ENCODE data around the gene RUNX1.

Gene RUNX1

DNA sequence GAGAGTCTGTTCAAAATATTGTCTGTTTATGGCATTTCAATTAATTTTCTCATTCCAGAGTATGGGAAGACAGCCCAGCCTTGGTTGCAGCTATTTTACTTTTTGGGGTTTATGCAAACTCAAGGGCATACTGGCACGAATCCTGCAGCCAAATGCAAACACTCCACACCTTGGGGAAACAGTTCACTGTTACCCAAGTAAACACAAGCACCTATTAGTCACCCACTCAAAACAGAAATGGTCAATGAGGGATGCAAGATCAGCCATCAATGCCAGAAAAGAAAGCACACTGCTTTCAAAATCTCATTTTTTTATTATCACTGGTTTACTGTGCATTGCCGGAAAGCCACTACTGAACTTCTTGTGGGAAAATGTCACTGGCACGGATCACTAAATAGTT is 170.6 kb downstream of the RUNX1 start:
- DNase-seq (ENCODE audit: low spot score), result no peak

DNA sequence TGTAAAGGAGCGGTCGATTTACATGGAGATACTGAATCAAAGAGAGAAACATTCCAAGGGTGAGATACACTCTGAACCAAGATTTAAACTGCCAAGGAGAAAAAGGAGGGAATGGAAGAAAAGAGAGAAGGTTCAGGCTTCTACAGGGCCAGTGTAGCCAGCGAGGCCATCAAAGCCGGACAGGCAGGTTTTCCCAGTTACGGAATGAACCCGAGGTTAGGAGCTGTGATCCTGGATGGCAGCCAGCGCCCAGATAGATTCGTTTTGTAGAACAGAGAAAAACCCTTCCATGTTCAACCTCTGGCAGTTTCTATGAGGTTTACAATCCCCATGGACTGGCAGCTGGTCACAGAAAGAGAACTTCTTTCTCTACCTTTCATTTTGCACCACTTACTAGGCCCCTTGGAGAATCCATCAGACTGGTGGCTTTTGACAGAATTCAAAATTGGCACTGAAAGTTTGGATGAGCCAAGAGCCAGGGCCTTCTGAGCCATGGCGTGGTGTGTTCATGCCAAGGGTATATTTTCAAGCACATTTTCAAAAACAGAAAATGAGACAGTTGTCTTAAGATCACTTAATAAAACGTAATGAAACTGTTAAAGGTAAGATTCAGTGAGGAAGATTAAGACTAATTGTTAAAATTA is 171.5 kb downstream of the RUNX1 start:
- DNase-seq (ENCODE audit: low spot score), result no peak

DNA sequence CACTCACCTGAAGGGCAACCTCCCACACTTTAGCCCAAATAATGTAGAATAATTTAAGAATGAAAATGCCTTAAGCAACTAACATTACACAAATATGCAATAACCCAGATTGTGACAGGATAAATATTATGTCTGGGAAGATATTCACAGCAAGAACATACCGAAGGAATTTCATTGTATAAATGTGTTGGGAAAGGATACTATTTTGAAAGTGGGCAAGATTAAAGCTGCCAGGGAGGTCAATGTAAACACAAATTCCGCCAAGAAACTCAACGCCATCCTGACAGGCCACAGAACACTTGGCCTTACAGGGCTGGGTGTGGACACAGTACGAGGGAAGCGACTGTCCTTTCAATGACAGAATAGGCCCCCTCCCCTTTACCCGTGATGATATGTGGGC is 173.3 kb downstream of the RUNX1 start:
- no peak for DNase-seq (ENCODE audit: low spot score)

DNA sequence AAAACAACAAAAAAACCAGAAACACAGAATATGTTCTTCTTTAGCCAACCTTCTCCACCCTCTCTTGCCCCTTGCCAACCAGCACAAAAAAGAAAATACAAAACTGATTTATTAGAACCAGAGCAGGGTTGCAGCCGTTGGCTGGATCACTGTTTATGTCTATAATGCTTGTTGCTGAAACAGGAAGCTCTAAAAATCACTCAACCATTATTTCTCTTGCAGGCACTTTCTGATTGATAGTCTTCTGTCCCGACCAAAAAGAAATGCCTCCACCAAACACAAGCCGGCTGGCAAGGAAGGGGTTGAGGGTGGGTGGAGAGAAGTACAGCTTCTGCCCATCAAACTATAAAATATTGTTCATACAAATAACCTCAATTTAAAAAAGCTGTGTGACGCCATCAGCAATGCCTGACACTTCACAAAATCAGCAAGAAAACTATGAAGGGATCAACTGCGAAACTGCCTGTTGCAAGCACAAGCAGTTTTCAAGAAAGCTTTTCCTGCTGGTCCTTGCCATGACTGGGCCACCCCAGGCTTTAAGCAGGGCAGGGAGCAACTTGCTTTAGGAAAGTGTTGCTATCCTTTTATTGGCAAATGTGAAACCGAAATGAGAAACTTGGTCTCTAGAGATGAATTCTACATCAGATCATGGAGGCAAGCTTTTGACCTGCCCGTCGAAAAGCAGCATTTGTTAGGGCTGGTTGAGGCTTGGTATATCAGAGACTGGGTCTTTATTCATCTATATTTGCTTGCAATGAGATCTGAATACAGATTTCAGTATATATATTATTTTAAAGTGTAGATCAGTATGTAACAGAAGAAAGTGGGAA is 174.2 kb downstream of the RUNX1 start:
- no peak for DNase-seq (ENCODE audit: low spot score)

DNA sequence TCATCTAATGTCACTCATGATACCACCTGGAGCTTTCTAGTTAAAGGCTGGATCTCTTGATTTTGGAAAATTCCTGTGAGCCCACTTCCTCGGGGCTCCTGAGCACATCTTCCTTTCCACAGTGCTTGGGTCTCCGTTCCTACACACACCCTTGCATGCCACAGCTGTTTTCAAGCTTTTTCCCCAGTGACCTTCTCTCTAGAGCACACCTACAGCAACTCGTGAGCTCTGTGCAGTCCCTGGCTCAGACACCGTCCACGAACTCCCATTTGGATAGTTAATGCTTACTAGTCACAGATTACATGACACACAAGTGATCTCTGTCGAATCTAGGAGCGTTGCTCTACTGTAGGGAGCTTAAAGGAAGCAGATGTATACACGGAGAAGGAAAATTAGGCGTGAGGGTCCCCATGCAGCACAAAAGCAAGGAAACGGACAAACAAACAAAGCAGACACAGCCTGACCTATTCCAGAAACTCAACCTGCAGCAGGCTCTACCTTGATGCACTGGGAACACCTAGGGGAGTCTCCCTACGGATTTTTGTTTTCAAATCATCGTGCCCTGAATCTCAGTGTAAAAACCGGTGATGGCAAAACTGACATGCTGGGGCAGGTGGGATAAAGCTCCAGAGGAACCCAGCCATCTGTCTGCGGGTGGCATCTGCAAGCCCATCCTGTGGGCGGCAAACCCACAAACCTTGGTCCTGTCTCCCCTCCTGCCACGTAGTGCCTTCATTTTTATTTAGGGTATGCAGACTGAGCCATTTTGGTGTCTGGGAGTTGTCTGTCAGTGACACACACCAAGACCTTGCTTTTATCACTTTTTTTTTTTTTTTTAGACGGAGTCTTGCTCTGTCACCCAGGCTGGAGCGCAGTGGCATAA is 177.8 kb downstream of the RUNX1 start:
- no peak for DNase-seq (ENCODE audit: low spot score)

DNA sequence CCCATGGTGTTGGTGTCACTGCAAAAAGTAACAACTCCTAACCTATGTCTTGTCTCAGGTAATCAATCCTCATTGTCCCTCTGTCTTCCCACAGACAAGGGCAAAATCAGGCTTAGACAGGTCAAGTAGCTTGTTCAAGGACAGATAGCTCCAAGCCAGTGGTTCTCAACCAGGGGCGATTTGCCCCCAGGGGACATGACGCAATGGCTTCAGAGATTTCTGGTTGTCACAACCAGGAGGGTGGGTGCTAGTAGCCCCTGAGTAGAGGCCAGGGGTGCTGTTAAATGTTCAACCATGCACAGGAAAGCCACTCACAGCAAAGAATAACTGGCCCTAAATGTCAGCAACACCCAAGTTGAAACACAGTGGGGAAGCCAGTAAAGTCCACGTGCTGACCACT is 178.9 kb downstream of the RUNX1 start:
- DNase-seq (ENCODE audit: low spot score), result no peak

DNA sequence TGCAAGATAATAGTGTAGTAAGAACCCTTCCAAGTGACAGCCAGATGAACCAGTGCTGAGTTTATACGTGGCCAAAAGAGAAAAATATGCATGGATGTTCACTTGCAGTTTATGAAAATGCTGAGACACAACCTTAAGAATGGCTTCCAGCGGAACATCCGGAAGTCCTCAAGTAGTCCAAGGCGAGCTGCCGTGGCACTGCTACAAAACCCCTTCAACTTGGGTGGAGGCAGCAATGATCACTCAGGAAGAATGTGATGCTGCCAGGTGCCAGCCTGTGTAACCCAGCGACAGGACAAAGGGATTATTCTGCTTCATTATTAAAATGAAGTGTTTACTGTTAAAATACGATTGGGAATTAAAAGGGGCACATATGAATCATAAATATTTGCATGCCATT is 179.6 kb downstream of the RUNX1 start:
- DNase-seq (ENCODE audit: low spot score), result no peak

DNA sequence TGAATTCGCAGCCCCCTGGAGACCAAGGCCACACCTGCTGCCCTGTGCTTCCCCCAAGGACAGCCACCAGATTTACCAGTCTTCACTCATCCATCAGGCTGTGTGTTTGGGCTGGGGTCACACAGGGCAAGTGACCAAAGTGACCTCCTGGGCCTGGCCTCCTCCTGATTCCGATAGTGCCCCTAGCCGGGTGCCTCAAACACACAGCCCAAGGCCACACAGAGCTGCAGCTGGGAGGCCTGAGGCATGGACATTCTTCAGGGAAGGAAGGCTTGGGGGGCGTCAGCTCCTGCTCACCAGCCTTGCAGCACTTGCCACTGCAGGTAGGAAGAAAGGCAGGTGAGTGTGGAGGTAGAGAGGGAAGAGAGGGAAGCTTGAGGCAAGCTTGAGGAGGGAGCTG is 181.3 kb downstream of the RUNX1 start:
- DNase-seq (ENCODE audit: low spot score), result no peak

DNA sequence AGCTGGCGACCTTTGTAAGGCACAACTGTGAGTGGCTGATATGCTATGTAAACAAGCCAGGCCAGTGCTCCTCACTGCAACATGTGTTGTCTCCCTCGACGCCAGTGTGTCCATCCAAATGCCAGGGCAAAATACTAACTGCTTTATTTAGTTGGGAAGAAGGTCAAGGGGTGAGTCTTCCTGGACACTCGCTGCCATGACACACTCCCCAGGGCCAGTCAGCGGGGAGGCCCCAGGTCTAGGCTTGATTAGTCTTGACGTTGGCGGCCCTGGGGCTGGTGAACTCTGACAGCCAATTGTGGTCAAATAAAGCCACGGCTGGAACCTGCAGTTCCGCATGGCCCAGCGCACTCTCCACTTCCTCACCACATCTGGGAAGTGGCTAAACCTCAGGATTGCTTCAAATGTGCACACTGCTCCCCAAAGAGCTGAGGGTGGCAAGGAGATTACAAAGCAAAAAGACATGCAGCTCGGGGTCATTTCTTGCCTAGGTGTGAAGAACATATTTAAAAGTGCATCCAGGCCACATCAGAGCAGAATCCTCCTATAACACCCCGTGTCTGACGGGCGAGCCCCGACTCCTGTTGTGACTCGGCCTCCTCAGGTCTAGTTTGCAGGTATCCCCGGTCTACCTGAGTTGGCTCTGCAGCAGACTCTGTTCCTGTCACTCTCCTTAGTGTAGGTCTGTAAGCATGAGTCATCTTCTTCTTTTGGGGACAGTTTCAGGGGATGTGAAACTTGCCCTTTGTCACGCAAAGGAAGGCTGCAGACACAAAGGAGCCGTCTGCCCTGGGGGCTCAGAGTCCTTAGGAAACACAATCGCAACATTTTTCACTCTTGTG is 183.5 kb downstream of the RUNX1 start:
- no peak for DNase-seq (ENCODE audit: low spot score)

DNA sequence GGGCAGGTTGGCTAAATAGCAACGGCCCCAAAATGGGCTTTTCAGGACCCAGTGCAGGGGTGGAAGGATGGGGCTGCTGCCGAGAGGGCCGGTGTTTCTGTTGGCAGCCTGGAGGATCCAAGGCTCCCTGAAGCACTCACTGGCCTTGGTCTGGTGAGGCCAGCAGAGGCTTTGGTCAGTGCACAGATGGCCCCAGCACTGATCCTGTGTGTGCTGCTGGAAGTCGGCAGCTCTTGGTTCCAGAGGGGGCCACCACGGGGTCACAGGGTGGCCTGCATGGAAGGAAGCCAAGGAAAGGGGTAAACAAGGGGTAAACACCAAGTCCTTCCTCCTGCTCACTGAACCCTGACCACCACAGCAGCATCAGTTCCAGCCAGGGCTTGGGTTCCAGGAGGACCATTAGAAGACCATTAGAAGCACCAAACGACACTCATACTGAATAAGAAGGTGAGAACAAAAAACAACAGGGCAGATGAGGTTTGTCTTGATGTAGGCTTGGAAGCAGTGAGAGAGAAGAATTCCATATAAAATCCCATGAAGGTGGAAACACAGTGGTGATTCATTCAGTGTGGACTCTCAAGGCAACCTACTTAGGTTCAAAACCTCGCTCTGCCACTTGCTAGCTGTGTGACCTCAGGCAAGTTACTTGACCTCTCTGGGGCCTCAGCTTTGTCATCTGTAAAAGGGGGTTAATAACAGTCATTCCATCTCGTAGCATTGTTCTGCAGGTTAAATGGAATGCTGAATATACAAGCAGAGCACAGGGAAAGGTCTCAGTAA is 184.5 kb downstream of the RUNX1 start:
- DNase-seq (ENCODE audit: low spot score), result no peak

DNA sequence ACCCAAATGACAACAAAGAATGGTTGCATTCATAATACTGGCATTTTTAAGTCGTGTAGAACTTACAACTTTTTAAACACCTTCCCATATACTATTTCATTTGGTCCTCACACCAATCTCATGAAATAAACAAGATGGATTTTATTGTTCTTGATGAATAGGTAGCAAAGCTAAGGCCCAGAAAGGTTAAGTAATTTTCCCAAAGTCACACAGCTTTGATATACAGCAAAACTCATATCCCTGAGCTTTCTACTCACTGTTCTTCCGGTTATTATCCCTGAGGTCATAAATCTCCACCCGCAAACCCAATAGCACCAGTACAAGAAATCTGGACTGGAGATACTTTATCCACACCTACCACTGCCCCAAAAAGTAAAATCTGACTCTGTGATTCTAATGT is 186.2 kb downstream of the RUNX1 start:
- no peak for DNase-seq (ENCODE audit: low spot score)

DNA sequence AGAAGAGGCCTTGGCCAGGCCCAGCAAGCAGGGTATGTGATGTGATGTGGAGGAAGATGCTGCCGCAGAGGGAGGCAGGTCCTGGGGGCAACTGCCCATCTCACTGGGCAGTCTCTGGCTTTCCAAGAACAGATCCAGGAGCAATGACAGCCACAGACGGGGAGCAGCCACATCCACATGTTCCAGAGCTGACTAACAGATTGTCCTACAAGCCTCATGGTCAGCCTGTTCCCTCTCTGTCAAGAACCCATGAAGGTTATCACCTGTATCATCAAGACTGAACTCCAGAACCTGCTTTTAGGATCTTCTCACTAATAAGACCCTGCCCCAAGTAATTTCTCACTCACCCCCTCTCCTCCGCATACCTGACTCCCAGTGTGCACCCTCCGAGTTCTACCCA is 187.8 kb downstream of the RUNX1 start:
- DNase-seq (ENCODE audit: low spot score), result no peak

DNA sequence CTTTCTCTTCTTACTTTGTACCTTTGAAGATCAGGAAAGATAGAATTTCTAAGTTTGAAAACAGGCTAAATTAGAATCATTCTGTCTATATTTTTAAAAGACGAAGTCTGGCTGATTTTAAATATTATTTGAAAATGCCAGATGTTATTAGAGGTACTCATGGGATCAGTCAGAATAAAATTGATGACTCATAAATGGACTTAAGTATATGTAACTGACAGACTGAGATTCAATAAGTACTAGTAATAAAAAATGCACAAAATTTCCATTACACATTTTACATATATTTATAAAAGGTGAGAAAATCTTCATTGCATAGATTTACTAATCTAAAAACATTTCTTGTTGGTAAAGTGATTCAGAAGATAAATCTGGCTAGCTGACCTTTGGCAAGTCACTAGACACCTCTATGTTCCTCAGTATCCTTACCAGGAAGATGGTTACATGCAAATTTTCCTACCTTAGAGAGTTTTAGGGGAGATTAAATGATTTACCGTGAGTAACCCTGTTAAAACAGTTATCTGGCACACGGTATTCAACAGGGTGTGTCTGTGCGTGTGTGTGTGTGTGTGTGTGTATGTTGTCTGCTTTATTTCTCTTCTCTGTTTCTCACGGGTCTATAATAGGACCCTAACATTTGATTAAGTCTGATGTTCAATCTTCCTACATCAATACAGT is 189.0 kb downstream of the RUNX1 start:
- DNase-seq (ENCODE audit: low spot score), result no peak

DNA sequence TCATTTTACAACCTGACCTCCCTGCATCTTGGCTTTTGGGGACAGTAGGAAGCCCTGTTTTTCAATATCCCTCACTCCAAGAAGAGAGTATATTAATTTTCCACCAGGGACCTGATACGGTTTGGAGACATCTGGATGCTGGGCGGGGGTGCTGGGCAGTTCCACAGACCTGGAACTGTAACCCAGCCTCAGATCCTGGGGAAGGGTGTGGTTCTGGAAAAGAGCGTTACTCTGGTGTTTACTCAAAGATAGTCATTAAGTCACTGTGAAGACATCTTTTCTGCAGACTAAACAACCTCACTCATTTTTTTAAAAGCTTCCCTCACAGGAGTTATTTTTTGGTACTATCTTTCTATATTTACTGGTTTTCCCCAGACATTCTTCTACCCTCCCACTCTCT is 190.5 kb downstream of the RUNX1 start:
- DNase-seq (ENCODE audit: low spot score), result no peak

DNA sequence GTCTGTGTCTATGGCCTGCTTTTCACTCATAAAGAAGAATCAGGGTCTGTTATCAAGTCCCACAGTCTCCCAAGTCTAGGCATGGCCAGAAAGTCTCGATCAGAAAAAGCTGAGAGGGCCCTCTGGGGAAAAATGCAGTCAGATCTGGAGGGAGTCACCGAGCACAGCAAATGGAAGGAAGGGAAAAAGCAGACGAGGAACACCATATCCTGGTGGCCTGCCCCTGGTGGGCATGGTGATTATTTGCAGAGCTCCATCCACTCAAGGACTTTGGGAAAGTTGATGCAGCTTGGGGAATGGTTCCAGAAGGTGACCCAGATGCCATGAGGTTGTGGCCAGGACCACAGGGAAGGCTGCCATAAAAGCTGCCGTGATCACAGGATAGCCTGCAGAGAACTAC is 191.2 kb downstream of the RUNX1 start:
- DNase-seq (ENCODE audit: low spot score), result no peak

DNA sequence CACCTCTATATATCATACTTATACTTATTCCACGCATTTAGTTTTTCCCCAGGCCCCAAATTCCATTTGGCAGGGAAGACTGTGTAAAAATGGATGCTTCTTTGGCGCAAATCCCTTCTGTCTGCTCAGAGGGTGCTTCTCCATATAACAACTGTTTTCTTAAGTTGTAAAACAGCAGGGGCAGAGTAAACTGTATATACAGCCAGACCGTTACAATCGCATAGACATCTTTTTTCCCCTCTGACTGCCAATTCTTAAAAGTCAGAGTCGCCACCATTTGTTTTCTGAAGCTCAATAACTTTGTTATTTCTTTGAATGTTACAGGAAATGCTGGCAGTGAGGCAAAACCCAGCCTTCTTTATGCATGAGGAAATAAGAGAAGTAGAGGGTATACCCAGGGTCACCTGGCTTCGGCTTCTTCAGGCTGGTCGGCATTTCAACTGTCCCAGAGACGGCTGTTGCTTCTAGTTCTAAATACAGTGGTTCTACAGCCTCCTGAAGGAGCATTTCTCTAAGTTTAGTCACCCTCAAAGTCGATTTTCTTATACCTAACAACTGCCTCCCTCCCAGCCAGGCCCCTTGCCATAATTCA is 191.9 kb downstream of the RUNX1 start:
- DNase-seq (ENCODE audit: low spot score), result no peak

DNA sequence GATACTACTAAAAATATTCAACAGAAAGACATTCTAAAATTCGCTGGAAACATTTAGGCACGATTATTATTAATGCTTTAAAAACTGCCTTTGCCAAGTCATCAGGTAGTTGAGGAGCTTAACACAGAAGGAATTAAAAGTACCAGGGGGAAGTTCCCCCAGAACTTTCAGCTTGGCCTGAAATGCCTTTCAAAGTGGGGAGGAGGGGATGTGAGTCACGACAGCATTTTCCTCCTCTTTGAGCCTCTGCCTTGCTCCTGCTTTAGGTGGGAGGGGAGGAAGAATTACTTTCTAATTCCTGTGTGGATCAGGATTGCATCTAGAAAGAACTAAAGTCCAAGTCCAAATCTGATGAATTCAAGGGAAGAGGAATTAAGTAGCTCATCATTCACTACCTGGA is 196.7 kb downstream of the RUNX1 start:
- DNase-seq (ENCODE audit: low spot score), result no peak

DNA sequence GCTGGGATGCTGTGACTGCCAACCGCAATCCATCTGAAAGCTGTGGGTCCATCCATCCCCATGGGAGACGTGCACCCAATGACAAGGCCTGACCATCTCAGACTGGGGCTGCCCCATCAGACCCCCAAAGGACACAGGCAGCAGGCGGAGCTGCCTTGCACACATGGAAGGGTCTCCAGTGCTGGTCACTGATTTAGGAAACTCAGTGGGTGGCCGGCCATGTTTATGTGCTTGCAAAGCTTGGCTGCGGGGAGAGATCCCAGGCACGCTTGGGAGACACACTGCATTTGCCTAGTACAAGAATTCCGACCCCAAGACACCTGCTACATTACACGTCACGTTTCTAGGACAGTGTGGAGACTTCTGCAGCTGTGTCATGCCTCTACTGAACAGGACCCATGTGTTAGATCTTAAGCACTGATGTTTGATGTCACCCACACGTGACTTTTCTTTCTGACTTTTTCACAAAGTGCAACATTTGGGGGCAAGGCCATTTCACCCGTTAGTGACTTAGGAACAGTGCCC is 198.9 kb downstream of the RUNX1 start:
- no peak for DNase-seq (ENCODE audit: low spot score)

DNA sequence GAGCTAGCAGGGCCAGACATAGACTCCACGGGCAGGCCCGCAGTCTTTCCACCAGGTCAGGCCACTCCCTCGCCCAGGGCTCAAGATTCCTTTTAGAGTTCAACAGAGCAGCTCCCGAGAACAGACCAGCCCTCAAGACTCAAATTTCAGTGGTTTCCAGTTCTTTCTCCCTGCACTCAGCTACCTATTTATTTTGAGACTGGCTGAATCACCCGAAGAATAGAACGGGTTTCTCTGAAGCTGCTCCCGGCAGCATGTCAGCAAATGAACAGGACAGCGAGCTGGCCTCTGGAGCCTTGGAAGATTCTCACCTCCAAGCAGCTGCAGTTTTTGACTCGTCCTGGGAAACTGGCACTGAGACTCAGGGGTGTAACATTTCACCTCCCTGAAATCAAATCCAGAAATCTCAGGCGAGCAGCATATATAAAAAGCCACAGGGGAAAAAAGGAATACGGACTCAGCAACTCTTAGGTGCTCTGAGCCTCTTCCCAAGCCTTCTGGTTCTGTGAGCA is 202.4 kb downstream of the RUNX1 start:
- no peak for DNase-seq (ENCODE audit: low spot score)
